ENCODE results near the gene MAP7. TPM values are rescaled to one million over a fixed set of nuclear protein-coding genes. Genes with fewer than 3 reads are reported as not detected.

The MAP7 gene
- total RNA-seq, 1 donor, result 1.4 TPM

DNA sequence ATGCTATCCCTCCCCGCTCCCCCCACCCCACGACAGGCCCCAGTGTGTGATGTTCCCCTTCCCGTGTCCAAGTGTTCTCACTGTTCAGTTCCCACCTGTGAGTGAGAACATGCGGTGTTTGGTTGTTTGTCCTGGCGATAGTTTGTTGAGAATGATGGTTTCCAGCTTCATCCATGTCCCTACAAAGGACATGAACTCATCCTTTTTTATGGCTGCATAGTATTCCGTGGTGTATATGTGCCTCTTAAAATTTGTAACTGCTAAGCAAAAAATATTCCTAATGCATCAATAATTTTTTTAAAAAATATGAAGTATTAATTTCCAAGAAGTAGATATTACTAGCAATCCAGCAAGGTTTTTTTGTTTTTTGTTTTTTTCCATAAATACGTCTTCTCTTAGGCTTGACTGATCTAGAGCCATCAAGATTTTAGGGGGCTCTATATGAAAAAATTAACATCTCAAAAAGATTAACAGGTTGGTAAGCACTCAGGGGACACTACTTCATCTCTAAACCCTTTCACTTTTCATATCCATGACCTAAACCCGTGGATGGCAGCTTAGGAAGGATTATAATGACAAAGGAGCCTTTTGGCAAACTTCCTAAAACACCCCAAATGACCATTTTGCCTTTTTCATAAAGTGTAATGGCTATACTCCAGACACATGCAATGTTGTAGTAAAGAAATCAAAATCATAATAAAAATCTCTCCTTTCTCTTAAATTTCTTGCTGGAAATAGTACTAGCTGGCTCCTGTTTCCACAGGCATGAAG is 14.2 kb downstream of the MAP7 start:
- H3K27ac ChIP-seq (ENCODE audit: low read depth, low read length), result no peak overlapping the region
- TF ChIP-seq, protein P1, sequence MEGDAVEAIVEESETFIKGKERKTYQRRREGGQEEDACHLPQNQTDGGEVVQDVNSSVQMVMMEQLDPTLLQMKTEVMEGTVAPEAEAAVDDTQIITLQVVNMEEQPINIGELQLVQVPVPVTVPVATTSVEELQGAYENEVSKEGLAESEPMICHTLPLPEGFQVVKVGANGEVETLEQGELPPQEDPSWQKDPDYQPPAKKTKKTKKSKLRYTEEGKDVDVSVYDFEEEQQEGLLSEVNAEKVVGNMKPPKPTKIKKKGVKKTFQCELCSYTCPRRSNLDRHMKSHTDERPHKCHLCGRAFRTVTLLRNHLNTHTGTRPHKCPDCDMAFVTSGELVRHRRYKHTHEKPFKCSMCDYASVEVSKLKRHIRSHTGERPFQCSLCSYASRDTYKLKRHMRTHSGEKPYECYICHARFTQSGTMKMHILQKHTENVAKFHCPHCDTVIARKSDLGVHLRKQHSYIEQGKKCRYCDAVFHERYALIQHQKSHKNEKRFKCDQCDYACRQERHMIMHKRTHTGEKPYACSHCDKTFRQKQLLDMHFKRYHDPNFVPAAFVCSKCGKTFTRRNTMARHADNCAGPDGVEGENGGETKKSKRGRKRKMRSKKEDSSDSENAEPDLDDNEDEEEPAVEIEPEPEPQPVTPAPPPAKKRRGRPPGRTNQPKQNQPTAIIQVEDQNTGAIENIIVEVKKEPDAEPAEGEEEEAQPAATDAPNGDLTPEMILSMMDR (IDR thresholded peaks at IDR 0.05; ENCODE audit: extremely low read depth, low read depth, low read length), result no peak
- no peaks in the 10 kb centered on the region for H4K20me1 ChIP-seq (ENCODE audit: insufficient read depth, low read length)
- DNase-seq (ENCODE audit: insufficient read length, low spot score, missing footprints), result no peak
- H3K4me2 ChIP-seq (ENCODE audit: insufficient read depth, low read length), result no peak overlapping the region
- no peak overlapping the region for H3K4me3 ChIP-seq (ENCODE audit: insufficient read depth, low read length)
- H2AFZ ChIP-seq (ENCODE audit: low read length), result no peak overlapping the region
- peaks cover 17% of the 10 kb centered on the region for H3K27me3 ChIP-seq (ENCODE audit: insufficient read depth, low read length)
- no peaks in the 10 kb centered on the region for H3K36me3 ChIP-seq (ENCODE audit: insufficient read depth, low read length)
- H3K9me3 ChIP-seq (ENCODE audit: low read depth, low read length), result no peaks in the 10 kb centered on the region
- no peaks in the 10 kb centered on the region for H3K79me2 ChIP-seq (ENCODE audit: insufficient read depth, low read length)
- no peaks in the 10 kb centered on the region for H3K4me1 ChIP-seq (ENCODE audit: insufficient read depth, low read length)

DNA sequence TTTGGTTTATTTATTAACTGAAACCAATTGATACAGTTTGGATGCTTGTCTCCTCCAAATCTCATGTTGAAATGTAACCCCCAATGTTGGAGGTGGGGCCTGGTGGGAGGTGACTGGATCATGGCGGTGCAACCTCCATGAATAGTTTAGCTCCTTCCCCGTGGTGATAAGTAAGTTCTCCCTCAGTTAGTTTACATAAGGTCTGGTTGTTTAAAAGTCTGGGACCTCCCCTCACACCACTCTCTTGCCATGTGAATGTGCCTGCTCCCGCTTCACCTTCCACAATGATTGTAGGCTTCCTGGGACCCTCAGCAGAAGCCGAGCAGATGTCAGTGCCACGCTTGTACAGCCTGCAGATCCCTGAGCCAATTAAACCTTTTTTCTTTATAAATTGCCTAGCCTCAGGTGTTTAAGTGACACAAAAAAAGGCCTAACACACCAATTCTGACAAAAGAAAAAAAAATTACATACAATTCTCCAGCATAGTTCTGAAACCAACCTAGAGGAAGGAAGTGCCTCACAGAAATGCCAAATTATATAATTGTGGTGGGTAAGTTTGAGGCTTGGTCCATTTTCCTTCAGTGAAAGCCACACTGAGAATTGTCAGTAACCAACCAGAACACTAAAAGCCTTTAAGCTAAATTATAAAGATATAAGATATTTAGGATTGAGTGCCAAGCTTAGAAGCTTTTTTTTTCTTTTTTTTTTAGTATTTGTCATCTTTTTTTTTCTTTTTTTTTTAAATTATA is 15.0 kb downstream of the MAP7 start:
- H4K20me1 ChIP-seq (ENCODE audit: insufficient read depth, low read length), result no peaks in the 10 kb centered on the region
- H3K27ac ChIP-seq (ENCODE audit: low read depth, low read length), result no peak overlapping the region
- H3K4me2 ChIP-seq (ENCODE audit: insufficient read depth, low read length), result no peak overlapping the region
- H3K27me3 ChIP-seq (ENCODE audit: insufficient read depth, low read length), result peaks cover 19% of the 10 kb centered on the region
- no peaks in the 10 kb centered on the region for H3K4me1 ChIP-seq (ENCODE audit: insufficient read depth, low read length)
- TF ChIP-seq, protein P1 (IDR thresholded peaks at IDR 0.05; ENCODE audit: extremely low read depth, low read depth, low read length), result no peak
- DNase-seq (ENCODE audit: insufficient read length, low spot score, missing footprints), result no peak
- H3K36me3 ChIP-seq (ENCODE audit: insufficient read depth, low read length), result no peaks in the 10 kb centered on the region
- H3K79me2 ChIP-seq (ENCODE audit: insufficient read depth, low read length), result no peaks in the 10 kb centered on the region
- no peak overlapping the region for H2AFZ ChIP-seq (ENCODE audit: low read length)
- no peak overlapping the region for H3K4me3 ChIP-seq (ENCODE audit: insufficient read depth, low read length)
- no peaks in the 10 kb centered on the region for H3K9me3 ChIP-seq (ENCODE audit: low read depth, low read length)

DNA sequence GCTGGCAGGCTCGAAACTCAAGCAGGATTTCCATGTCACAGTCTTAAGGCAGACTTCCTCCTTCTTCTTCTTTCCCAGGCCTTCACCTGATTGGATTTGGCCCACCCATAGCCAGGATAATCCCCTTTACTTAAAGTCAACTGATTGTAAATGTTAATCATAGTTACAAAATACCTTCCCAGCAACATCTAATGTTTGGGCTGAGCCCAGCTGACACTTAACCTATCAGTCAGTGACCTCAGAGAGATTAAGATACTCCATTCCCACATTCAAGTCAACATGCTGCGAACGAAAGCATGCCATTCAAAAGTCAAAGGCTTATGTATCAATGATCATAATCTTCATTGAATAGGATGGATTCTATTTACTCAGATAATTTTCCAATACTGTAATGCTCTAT is 16.0 kb downstream of the MAP7 start:
- Histone ChIP-seq H3K4me3 (ENCODE audit: insufficient read depth, low read length) (no peak overlapping the region), H3K36me3 (ENCODE audit: insufficient read depth, low read length) (no peaks in the 10 kb centered on the region), H3K27me3 (ENCODE audit: insufficient read depth, low read length) (peaks cover 16% of the 10 kb centered on the region), H3K79me2 (ENCODE audit: insufficient read depth, low read length) (no peaks in the 10 kb centered on the region), H2AFZ (ENCODE audit: low read length) (no peak overlapping the region), H3K27ac (ENCODE audit: low read depth, low read length) (no peak overlapping the region), H4K20me1 (ENCODE audit: insufficient read depth, low read length) (no peaks in the 10 kb centered on the region), H3K9me3 (ENCODE audit: low read depth, low read length) (no peaks in the 10 kb centered on the region), H3K4me2 (ENCODE audit: insufficient read depth, low read length) (no peak overlapping the region), H3K4me1 (ENCODE audit: insufficient read depth, low read length) (no peaks in the 10 kb centered on the region)
- DNase-seq (ENCODE audit: insufficient read length, low spot score, missing footprints), result no peak
- TF ChIP-seq, protein P1 (IDR thresholded peaks at IDR 0.05; ENCODE audit: extremely low read depth, low read depth, low read length), result no peak

DNA sequence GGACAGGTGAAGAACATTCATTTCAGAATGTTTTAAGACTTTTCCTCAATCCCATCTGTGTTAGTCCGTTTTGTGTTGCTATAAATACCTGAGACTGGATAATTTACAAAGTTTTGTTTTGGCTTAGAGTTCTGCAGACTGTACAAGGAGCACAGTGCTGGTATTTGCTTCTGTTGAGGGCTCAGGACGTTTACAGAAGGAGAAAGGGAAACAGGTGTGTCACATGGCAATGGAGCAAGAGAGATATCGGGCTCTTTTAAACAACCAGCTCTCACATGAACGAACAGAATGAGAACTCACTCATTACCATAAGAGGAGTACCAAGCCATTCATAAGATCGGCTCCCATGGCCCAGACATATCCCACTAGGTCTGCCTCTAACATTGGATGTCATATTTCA is 16.7 kb downstream of the MAP7 start:
- Histone ChIP-seq H3K27me3 (ENCODE audit: insufficient read depth, low read length) (peaks cover 16% of the 10 kb centered on the region), H3K36me3 (ENCODE audit: insufficient read depth, low read length) (no peaks in the 10 kb centered on the region), H3K4me1 (ENCODE audit: insufficient read depth, low read length) (no peaks in the 10 kb centered on the region), H3K27ac (ENCODE audit: low read depth, low read length) (no peak overlapping the region), H3K4me3 (ENCODE audit: insufficient read depth, low read length) (no peak overlapping the region), H3K79me2 (ENCODE audit: insufficient read depth, low read length) (no peaks in the 10 kb centered on the region), H3K9me3 (ENCODE audit: low read depth, low read length) (no peaks in the 10 kb centered on the region), H2AFZ (ENCODE audit: low read length) (no peak overlapping the region), H4K20me1 (ENCODE audit: insufficient read depth, low read length) (no peaks in the 10 kb centered on the region), H3K4me2 (ENCODE audit: insufficient read depth, low read length) (no peak overlapping the region)
- DNase-seq (ENCODE audit: insufficient read length, low spot score, missing footprints), result no peak
- TF ChIP-seq, protein P1 (IDR thresholded peaks at IDR 0.05; ENCODE audit: extremely low read depth, low read depth, low read length), result no peak

Measured in osteoblast (primary cell).